GM15510 (cell line): ENCODE data around the gene CPXM2.

Source experiments
- POLR2A ChIP-seq: IDR thresholded peaks from 3 replicates; pipeline ENCODE4 v1.6.1; 2011; ENCODE audit warnings: borderline replicate concordance; ENCODE audit not compliant: insufficient read length; ENCODE audit errors: extremely low read depth

Gene CPXM2

GRCh38 chr10:123888751-123889150 lies 2.9 kb downstream of the CPXM2 start:
- no peak for TF ChIP-seq POLR2A

- TF ChIP-seq POLR2A: no peak
These were observed 3.4 kb downstream of the CPXM2 start for GRCh38 chr10:123888256-123888655.

GRCh38 chr10:123886292-123886691 lies 5.3 kb downstream of the CPXM2 start:
- TF ChIP-seq POLR2A: no peak

- TF ChIP-seq POLR2A: no peak
These were observed 6.0 kb downstream of the CPXM2 start for GRCh38 chr10:123885406-123886170.

GRCh38 chr10:123884907-123885381 lies 6.7 kb downstream of the CPXM2 start:
- no peak for TF ChIP-seq POLR2A

GRCh38 chr10:123884351-123884906 lies 7.2 kb downstream of the CPXM2 start:
- no peak for TF ChIP-seq POLR2A

DNA sequence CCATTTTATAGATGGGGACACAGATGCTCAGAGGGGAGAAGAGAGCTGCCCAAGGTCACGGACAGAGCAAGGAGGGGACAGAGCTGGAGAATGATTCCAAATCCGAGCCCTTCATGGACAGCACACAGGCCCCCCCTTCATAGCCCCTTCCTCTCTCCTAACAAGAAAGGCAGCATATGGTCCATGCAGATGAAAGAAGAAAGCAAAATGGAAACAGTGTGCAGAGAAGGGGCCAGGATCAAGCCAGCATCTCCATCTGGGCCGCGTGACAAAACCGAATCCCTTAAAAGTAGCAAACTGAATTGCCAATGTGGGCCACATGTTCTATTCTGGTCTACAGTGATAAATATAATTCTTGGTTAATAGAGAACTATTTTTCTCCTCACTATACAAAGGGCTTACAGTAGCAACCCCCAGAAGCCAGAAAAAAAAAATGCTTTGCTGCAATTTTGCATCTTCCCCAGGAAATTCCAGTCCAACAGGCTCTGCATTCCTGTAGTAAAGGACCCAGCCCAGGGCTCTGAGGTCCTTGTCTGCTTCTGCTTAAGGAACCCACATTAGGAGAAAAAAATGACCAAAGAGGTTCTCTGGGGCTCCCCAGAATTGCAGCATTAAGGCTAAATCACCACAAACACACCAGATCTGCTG lies 7.8 kb downstream of the CPXM2 start:
- no peak for TF ChIP-seq POLR2A

- TF ChIP-seq POLR2A: no peak
These were observed 8.7 kb downstream of the CPXM2 start for GRCh38 chr10:123882681-123883445.

- no peak for TF ChIP-seq POLR2A
These were observed 9.4 kb downstream of the CPXM2 start for GRCh38 chr10:123882177-123882576.

GRCh38 chr10:123879606-123880257 lies 11.9 kb downstream of the CPXM2 start:
- TF ChIP-seq POLR2A: no peak

GRCh38 chr10:123878666-123879303 lies 12.8 kb downstream of the CPXM2 start:
- TF ChIP-seq POLR2A: no peak

DNA sequence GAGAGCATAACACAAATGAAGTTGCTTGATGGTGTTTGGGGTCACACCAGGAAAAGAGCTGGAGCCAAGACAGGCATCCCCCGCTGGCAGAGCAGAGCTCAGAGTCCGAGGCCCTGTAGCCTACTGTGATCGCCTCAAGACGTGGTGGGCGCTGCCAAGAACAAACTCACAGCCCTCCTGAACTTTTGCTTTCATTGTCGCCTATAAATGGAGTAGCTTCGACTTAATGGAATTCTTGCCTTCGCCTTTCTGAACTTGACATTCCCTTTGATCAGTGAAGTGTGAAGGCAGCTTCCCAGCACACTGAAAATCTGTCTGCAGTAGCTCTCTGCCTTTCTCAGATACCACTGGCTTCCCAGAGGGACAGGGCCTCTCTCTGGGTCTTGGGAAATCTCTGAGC lies 21.3 kb downstream of the CPXM2 start:
- TF ChIP-seq POLR2A: no peak

DNA sequence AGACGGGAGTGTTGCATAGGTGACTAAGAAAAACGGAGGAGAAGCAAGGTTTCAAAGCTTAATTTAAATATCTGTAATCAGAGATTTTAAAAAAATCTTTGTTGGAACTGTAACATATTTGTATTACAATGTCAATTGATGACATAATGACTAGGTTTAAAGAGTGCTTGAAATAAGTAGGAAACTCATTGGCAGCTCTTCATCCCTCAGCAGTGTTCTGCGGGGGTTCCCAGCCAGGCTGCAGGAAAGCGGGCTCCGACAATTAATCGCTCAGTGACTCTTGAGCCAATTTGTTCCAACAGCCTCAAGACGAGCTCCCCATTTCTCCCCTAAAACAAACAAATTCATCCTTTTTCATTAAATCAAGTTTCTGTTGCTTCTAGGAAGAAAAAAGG lies 22.6 kb downstream of the CPXM2 start:
- no peak for TF ChIP-seq POLR2A
